ENCODE measurements around the gene FRAT1. TPM values are rescaled to one million over a fixed set of nuclear protein-coding genes. Genes with fewer than 3 reads are reported as not detected.

The FRAT1 gene
- polyA plus RNA-seq, 1 donor (not counting 4 experiments of a cell fraction or from before 2014, with no cell fraction given), result 0.34 TPM

GRCh38 chr10:97355571-97355975, 36.5 kb downstream of the FRAT1 start:
- H3K9ac ChIP-seq (ENCODE audit: control insufficient read depth, extremely low read depth, insufficient read depth, low read length), result no peak overlapping the region
- H3K36me3 ChIP-seq (ENCODE audit: control insufficient read depth in 2 of 2, extremely low read depth in 1 of 2, insufficient read depth in 2 of 2, low read length in 2 of 2), result peaks cover 37 to 41% of the 10 kb centered on the region in 2 experiments
- H3K27me3 ChIP-seq (ENCODE audit: control insufficient read depth, extremely low read depth, insufficient read depth, low read length), result no peaks in the 10 kb centered on the region
- no peak overlapping the region for H3K4me3 ChIP-seq (ENCODE audit: control insufficient read depth in 2 of 3, extremely low read depth in 1 of 3, insufficient read depth in 2 of 3, low read depth in 1 of 3, low read length in 3 of 3)
- peak in 1 of 3 experiments; percentile 31 for TF ChIP-seq CTCF (optimal IDR thresholded peaks at IDR 0.05 in 1 of 3, IDR thresholded peaks at IDR 0.05 in 1 of 3, conservative IDR thresholded peaks at IDR 0.05 in 1 of 3; ENCODE audit: extremely low read depth in 1 of 3, insufficient read depth in 2 of 3, low read length in 3 of 3)
- no peak for TF ChIP-seq EZH2 (IDR thresholded peaks at IDR 0.05; ENCODE audit: low read length)
- no peaks in the 10 kb centered on the region for H4K20me1 ChIP-seq (ENCODE audit: control insufficient read depth, extremely low read depth, insufficient read depth, low read length)
- dilution Hi-C loops (cut with MboI; ENCODE audit: extremely low pct_ligation_motif_present, low sequenced_read_pairs), result no loop called here
- H2AFZ ChIP-seq (ENCODE audit: control insufficient read depth, low read length), result no peak overlapping the region
- H3K9me3 ChIP-seq (ENCODE audit: control insufficient read depth, low read depth, low read length), result no peaks in the 10 kb centered on the region
- DNase-seq (ENCODE audit: low read depth, low spot score) (no peak), FAIRE-seq (no peak)
- H3K27ac ChIP-seq (ENCODE audit: control insufficient read depth, insufficient read depth, low read length), result no peak overlapping the region
- H3K9me1 ChIP-seq (ENCODE audit: control insufficient read depth, extremely low read depth, insufficient read depth, low read length), result no peaks in the 10 kb centered on the region
- no peaks in the 10 kb centered on the region for H3K79me2 ChIP-seq (ENCODE audit: control insufficient read depth, insufficient read depth, low read length)
- no peak overlapping the region for H3K4me2 ChIP-seq (ENCODE audit: control insufficient read depth, extremely low read depth, insufficient read depth, low read depth, low read length)
- no peaks in the 10 kb centered on the region for H3K4me1 ChIP-seq (ENCODE audit: control insufficient read depth, extremely low read depth, insufficient read depth, low read length)

- DNase-seq (ENCODE audit: low read depth, low spot score) (no peak), FAIRE-seq (no peak)
- no peaks in the 10 kb centered on the region for H4K20me1 ChIP-seq (ENCODE audit: control insufficient read depth, extremely low read depth, insufficient read depth, low read length)
- no peak for TF ChIP-seq EZH2 (IDR thresholded peaks at IDR 0.05; ENCODE audit: low read length)
- TF ChIP-seq CTCF (optimal IDR thresholded peaks at IDR 0.05 in 1 of 3, IDR thresholded peaks at IDR 0.05 in 1 of 3, conservative IDR thresholded peaks at IDR 0.05 in 1 of 3; ENCODE audit: extremely low read depth in 1 of 3, insufficient read depth in 2 of 3, low read length in 3 of 3), result no peak
- peaks cover 2% of the 10 kb centered on the region for H3K9me1 ChIP-seq (ENCODE audit: control insufficient read depth, extremely low read depth, insufficient read depth, low read length)
- peaks cover 39 to 47% of the 10 kb centered on the region in 2 experiments for H3K36me3 ChIP-seq (ENCODE audit: control insufficient read depth in 2 of 2, extremely low read depth in 1 of 2, insufficient read depth in 2 of 2, low read length in 2 of 2)
- no peaks in the 10 kb centered on the region for H3K79me2 ChIP-seq (ENCODE audit: control insufficient read depth, insufficient read depth, low read length)
- no peaks in the 10 kb centered on the region for H3K27me3 ChIP-seq (ENCODE audit: control insufficient read depth, extremely low read depth, insufficient read depth, low read length)
- no peak overlapping the region for H3K9ac ChIP-seq (ENCODE audit: control insufficient read depth, extremely low read depth, insufficient read depth, low read length)
- H3K4me2 ChIP-seq (ENCODE audit: control insufficient read depth, extremely low read depth, insufficient read depth, low read depth, low read length), result no peak overlapping the region
- no peaks in the 10 kb centered on the region for H3K9me3 ChIP-seq (ENCODE audit: control insufficient read depth, low read depth, low read length)
- no peak overlapping the region for H2AFZ ChIP-seq (ENCODE audit: control insufficient read depth, low read length)
- peaks cover 5% of the 10 kb centered on the region for H3K4me1 ChIP-seq (ENCODE audit: control insufficient read depth, extremely low read depth, insufficient read depth, low read length)
- H3K4me3 ChIP-seq (ENCODE audit: control insufficient read depth in 2 of 3, extremely low read depth in 1 of 3, insufficient read depth in 2 of 3, low read depth in 1 of 3, low read length in 3 of 3), result no peak overlapping the region
- dilution Hi-C loops (cut with MboI; ENCODE audit: extremely low pct_ligation_motif_present, low sequenced_read_pairs), result no loop called here
- no peak overlapping the region for H3K27ac ChIP-seq (ENCODE audit: control insufficient read depth, insufficient read depth, low read length)
Measured at GRCh38 chr10:97356318-97356914, 37.3 kb downstream of the FRAT1 start.
